ENCODE measurements around the gene SURF2.

Gene SURF2

GRCh38 chr9:133385452-133385851, 29.1 kb downstream of the SURF2 start:
- TF ChIP-seq CREB1 (IDR thresholded peaks at IDR 0.05; ENCODE audit: low read depth) (no peak), NFIC (IDR thresholded peaks at IDR 0.05) (no peak), YY1 (IDR thresholded peaks at IDR 0.05; ENCODE audit: low read depth) (no peak), EGR1 (IDR thresholded peaks at IDR 0.05) (no peak), TCF12 (IDR thresholded peaks at IDR 0.05; ENCODE audit: low read depth) (no peak), ZBTB7A (IDR thresholded peaks at IDR 0.05; ENCODE audit: low read depth) (no peak)

GRCh38 chr9:133386338-133386737, 30.0 kb downstream of the SURF2 start:
- TF ChIP-seq, protein P1, sequence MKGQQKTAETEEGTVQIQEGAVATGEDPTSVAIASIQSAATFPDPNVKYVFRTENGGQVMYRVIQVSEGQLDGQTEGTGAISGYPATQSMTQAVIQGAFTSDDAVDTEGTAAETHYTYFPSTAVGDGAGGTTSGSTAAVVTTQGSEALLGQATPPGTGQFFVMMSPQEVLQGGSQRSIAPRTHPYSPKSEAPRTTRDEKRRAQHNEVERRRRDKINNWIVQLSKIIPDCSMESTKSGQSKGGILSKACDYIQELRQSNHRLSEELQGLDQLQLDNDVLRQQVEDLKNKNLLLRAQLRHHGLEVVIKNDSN (IDR thresholded peaks at IDR 0.05): no peak

DNA sequence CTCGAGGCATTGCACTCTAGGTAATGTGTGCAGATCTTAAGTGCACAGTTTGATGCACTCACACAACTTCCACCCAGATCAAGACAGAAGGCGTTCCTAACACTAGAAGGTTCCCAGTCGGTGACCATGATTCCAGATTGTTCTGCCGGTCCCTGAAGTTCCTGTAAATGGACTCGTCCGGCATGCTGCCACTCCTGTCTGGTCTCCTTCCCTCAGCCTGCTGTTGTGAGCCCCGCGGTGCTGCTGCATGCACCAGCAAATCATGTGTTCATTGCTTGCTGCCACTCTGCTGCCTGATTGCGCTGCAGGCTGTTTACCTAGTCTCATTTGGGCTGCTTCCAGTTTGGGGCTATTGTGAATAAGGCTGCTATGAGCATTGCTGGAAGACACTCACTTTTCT, 31.3 kb downstream of the SURF2 start:
- TF ChIP-seq YY1 (IDR thresholded peaks at IDR 0.05; ENCODE audit: low read depth): no peak
- TF ChIP-seq TCF12 (IDR thresholded peaks at IDR 0.05; ENCODE audit: low read depth): no peak
- TF ChIP-seq NFIC (IDR thresholded peaks at IDR 0.05): no peak
- no peak for TF ChIP-seq FOXM1 (IDR thresholded peaks at IDR 0.05; ENCODE audit: borderline replicate concordance, low read depth)
- TF ChIP-seq EP300 (IDR thresholded peaks at IDR 0.05; ENCODE audit: borderline replicate concordance): no peak
- no peak for TF ChIP-seq TAF1 (IDR thresholded peaks at IDR 0.05; ENCODE audit: low read depth)

- no peak for TF ChIP-seq CREB1 (IDR thresholded peaks at IDR 0.05; ENCODE audit: low read depth)
- TF ChIP-seq, protein P2, sequence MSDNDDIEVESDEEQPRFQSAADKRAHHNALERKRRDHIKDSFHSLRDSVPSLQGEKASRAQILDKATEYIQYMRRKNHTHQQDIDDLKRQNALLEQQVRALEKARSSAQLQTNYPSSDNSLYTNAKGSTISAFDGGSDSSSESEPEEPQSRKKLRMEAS (IDR thresholded peaks at IDR 0.05): no peak
- no peak for TF ChIP-seq EP300 (IDR thresholded peaks at IDR 0.05; ENCODE audit: borderline replicate concordance)
Observed at GRCh38 chr9:133389025-133389557, 32.7 kb downstream of the SURF2 start.

GRCh38 chr9:133389562-133389961, 33.2 kb downstream of the SURF2 start:
- no peak for TF ChIP-seq TAF1 (IDR thresholded peaks at IDR 0.05; ENCODE audit: low read depth)
- no peak for TF ChIP-seq FOXM1 (IDR thresholded peaks at IDR 0.05; ENCODE audit: borderline replicate concordance, low read depth)
- no peak for TF ChIP-seq CEBPB (IDR thresholded peaks at IDR 0.05)
- TF ChIP-seq YY1 (IDR thresholded peaks at IDR 0.05; ENCODE audit: low read depth): no peak
- no peak for TF ChIP-seq EGR1 (IDR thresholded peaks at IDR 0.05)
- no peak for TF ChIP-seq EP300 (IDR thresholded peaks at IDR 0.05; ENCODE audit: borderline replicate concordance)
- TF ChIP-seq NFIC (IDR thresholded peaks at IDR 0.05): no peak
- TF ChIP-seq, protein P2 (IDR thresholded peaks at IDR 0.05): no peak
- TF ChIP-seq REST (IDR thresholded peaks at IDR 0.05; ENCODE audit: low read depth): no peak
- no peak for TF ChIP-seq RAD21 (IDR thresholded peaks at IDR 0.05; ENCODE audit: low read depth)
- no peak for TF ChIP-seq TEAD4 (IDR thresholded peaks at IDR 0.05)
- TF ChIP-seq CREB1 (IDR thresholded peaks at IDR 0.05; ENCODE audit: low read depth): no peak
- TF ChIP-seq, protein P1 (IDR thresholded peaks at IDR 0.05): no peak
- no peak for TF ChIP-seq ZBTB7A (IDR thresholded peaks at IDR 0.05; ENCODE audit: low read depth)
- TF ChIP-seq TCF12 (IDR thresholded peaks at IDR 0.05; ENCODE audit: low read depth): no peak

GRCh38 chr9:133390713-133391112, 34.4 kb downstream of the SURF2 start:
- TF ChIP-seq EGR1 (IDR thresholded peaks at IDR 0.05): no peak
- no peak for TF ChIP-seq EP300 (IDR thresholded peaks at IDR 0.05; ENCODE audit: borderline replicate concordance)
- no peak for TF ChIP-seq TAF1 (IDR thresholded peaks at IDR 0.05; ENCODE audit: low read depth)
- no peak for TF ChIP-seq ZBTB7A (IDR thresholded peaks at IDR 0.05; ENCODE audit: low read depth)
- no peak for TF ChIP-seq REST (IDR thresholded peaks at IDR 0.05; ENCODE audit: low read depth)
- TF ChIP-seq, protein P2 (IDR thresholded peaks at IDR 0.05): no peak
- no peak for TF ChIP-seq FOXM1 (IDR thresholded peaks at IDR 0.05; ENCODE audit: borderline replicate concordance, low read depth)
- no peak for TF ChIP-seq RAD21 (IDR thresholded peaks at IDR 0.05; ENCODE audit: low read depth)
- TF ChIP-seq TEAD4 (IDR thresholded peaks at IDR 0.05): no peak
- no peak for TF ChIP-seq CEBPB (IDR thresholded peaks at IDR 0.05)
- TF ChIP-seq, protein P1 (IDR thresholded peaks at IDR 0.05): no peak
- TF ChIP-seq YY1 (IDR thresholded peaks at IDR 0.05; ENCODE audit: low read depth): no peak
- no peak for TF ChIP-seq NFIC (IDR thresholded peaks at IDR 0.05)

Data from Ishikawa (cell line).